HG03442 (cell line): ENCODE data around the gene PKP4.

Experiments used
- ATAC-seq: cut with Tn5 transposase; IDR thresholded peaks from one replicate; pipeline ENCODE4 v1.9.1; 2021; ENCODE audit warnings: mild to moderate bottlenecking, moderate library complexity; ENCODE audit not compliant: unreplicated experiment

PKP4 gene

DNA sequence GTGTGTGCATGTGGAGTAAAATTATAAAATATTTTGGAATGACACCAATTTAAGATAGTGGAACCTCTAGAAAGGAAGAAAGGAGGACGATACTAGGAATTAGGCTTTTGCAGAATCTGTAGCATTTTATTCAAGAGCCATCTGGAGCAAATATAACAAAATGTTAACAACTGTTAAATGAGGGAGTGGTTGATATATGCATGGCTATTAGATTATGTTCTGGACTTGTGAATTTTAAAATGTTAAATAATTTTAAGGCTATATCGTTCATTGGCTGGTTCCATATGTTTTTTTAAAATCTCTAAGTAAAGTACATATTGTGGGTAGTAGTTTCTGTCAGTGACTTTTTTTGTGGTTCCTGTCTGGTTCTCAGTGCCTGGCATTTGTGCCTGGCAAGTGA, 123.2 kb downstream of the PKP4 start:
- no peak for ATAC-seq

DNA sequence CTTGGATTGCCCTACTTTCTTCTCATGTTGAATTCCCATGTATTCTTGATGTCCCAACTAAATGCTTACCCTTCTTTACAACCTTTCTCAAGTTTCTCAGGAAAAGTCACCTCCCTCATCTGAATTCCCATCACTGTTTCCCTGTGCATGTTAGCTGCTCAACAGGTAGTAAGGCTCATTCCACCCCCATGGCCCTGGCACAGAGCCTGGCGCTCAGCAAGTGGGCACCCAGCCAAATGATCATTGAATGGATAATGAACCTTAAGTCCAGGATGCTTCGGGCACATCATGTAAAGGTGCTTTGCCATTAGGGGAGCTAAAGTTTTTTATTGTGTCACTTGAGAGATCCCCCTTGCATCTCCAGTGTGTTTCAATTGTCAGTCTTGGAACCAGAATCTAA, 124.0 kb downstream of the PKP4 start:
- no peak for ATAC-seq

DNA sequence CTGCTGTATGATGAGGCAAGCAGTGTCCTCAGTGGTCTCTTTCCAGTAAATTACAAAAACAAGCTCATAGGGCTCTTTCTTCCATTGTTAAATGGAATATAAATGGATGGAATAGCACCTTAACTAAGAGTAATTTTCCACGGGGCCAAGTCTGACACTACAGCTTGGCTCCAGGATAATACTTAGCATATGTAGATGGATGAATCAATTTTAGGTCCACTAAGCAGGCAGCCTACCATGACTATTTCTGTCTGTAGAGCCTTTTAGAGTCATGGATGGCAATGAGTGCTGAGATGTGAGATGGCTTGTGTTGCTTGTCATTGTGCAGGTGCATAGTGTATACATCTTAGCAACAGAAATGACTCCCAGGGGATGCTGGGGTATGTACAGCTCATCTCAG, 125.9 kb downstream of the PKP4 start:
- no peak for ATAC-seq

DNA sequence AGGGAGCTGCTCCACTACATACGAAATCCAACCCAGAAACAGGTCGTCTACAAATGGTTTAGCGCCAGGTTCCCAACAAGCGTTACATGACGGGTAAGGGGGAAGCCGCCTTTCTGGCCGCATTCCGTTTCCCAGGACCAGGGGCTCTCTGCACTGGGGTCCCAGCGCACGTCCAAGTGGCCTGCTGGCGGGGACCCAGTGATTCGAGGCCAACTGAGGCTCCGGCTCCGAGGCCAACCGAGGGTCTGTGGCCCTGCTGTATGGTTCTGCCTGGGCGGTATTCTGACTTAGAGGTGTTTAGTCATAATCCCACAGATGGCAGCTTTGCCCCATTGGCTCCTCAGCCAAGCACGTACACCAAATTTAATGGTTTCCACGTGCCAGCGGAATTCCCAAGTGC, 127.2 kb downstream of the PKP4 start:
- ATAC-seq: no peak

DNA sequence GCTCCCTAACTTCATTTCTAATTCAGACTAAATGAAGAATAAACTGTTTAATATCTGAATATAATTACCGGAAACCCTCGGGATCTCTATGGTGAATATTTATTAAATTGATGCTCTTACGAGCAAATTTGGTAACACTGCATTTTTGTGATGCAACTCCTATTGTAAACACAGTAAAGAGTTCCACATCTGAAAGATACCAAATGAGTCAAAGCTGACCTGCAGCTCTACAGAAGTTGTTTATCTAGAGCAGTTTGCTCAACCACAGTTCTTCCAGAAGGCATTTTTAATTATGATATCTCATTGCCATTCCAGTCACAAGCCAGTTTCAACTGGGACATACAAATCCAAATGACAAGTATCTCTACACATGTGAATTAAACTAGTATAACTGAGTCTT, 129.7 kb downstream of the PKP4 start:
- no peak for ATAC-seq

DNA sequence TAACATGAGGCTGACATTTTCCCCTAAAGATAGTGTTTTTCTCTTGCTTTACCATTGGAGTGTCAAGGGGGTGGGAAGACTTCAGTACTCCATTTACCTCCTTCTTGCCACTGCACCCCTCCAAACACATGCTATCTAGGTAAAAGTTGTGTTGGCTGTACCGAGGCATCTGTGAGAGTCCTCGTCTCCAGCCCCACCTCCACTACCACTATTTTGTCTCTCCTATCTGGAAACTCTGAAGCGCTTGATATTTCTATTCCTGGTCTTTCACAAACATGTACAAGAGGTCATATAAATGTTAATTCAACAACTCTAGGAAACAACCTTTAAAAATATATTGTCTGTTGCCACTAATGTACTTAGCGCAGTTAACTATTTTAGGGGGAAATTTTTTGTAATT, 132.6 kb downstream of the PKP4 start:
- no peak for ATAC-seq

DNA sequence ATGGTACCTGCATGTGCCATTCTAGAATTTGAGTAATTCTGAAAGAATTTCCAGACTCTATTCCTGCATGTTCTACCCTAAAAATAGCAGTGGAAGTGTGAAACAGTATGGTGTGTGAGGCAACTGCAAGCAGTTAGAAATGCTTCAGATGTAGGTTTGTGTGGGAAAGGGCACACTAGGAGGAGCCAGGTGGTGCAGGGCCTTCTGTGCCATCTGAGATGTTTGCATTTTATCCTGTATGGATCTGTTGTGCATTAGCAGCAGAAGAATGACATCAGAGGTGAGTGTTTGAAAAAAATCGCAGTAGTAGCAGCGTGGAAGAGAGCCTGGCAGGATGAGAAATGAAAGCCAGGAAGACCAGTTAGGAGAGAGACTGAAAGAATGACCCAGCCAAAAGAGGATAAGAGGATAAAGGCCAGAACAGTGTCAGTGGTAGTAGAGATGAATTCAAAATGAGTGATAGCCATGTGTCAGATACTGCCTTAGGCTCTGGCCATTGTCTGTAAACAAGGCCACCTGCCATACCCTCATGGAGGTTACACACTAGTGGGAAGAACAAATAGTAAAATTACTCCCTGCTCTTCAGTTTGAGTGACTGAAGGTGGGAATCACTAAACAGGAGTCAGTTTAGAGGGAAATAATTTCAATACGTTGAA, 142.2 kb downstream of the PKP4 start:
- ATAC-seq: no peak

DNA sequence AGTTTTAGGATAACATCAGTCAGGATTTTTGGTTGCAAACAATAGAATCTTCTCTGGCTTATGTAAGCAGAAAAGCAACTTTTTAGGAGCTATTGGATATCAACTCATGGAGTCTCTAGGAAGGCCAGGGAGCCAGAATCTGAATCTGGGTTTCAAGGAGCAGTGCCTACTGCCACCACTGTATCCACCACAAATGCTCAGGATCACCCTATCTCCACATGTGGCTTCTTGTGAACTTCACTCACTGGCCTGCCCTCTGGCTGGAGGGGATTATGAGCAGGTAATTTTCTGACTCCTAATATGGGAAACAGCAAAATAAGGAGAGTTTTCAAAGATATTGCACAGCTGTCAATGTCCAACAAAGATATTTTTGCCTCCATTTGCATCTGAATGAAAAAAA, 142.9 kb downstream of the PKP4 start:
- no peak for ATAC-seq

DNA sequence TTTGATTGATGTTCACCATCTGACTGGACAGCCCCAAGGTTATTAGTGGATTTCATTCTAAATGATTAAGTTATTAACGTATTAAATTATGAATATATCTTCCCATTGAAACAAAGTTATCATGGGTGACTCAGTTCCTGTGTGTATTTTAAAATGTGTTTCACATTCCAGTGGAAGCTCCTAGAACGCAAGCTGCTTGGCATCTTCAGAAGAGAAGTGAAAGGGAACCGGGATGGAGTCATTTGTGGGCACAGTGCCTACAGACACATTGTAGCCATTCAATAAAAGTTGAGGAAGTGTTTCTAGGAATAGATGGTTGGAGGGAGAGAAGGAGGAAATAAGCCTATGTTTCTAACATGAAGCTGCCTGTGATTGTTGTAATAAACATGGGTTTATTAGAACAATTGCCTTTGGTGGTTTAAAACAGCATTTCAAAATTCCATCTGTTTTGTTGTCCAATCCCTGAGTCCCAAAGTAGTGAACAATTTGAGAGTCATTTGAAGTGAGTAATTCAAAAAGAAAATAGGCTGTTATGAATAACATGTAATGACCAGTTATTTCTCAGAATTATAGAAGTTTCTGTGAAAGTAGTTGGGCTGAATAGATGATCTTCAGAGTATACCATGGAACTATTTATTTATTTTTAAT, 143.5 kb downstream of the PKP4 start:
- no peak for ATAC-seq

DNA sequence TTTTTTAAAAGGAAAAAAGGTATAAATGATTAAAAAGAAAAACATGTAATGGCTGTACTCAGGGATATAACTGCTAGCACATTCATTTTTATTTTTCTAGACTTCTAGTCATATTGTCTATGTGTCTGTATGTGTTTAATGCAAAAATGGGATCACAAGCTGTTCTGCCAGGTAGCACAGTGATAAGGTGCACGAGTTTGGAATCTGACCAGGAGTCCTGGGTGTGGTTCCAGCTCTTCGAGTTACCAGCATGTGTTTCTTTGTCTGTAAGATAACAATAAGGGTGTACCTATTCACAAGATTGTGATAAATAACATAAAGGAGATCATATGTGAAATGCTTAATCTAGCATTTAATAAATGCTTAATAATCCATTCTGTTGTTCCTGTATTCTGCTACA, 145.3 kb downstream of the PKP4 start:
- ATAC-seq: no peak

DNA sequence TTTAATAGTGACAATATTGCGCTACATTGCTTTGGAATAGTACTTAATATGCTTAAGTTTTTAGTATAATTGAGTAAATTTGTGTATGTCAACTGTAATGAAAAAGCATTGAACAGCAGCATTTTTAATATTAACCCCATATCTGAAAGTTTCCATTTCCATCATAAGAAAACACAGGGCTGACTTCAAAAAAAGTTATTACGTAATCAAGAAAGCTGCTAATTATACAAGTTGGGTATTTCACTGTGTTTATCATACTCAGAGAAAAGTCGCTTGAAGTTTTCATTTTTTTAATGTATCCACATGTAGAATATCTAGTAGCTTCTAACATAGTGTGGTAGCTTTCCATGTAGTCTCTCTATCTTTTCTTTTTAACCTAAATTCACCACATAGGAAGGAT, 146.5 kb downstream of the PKP4 start:
- ATAC-seq: no peak

DNA sequence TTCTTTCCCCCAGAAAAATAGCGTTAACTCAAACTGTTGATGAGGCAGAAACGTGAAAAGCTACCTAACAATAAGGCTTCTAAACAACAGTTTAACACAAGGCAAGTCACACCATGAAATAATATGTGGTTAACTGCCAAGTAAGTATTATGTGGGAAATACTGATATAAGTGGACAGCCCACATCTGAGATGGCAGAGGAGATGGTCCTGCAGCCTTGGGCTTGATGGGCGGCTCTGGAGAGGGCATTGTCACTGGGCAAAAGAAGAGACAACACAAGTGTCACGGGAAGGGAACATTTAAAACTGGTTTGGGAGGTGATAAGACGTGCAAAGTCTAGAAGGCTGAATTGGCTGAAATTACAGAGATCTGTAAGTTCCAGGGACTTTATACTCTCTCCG, 147.2 kb downstream of the PKP4 start:
- no peak for ATAC-seq

DNA sequence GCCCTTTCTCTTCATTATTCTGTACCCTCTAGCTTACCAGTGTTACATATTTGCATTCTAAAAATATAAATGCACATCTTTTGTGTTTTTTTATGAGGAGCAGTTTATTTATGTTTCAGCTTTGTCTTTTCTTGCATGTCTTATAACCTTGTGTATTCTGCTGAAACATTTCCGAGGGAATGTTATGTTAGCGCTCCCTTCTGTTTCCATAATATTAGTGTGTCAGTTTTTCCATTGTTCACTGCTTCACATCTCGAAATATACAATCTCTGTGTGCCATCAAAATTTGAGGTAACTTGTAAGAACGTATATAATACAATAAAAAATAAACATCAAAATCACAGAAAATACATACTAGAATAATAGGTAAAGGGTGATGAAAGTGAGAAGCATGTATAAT, 153.3 kb downstream of the PKP4 start:
- no peak for ATAC-seq

DNA sequence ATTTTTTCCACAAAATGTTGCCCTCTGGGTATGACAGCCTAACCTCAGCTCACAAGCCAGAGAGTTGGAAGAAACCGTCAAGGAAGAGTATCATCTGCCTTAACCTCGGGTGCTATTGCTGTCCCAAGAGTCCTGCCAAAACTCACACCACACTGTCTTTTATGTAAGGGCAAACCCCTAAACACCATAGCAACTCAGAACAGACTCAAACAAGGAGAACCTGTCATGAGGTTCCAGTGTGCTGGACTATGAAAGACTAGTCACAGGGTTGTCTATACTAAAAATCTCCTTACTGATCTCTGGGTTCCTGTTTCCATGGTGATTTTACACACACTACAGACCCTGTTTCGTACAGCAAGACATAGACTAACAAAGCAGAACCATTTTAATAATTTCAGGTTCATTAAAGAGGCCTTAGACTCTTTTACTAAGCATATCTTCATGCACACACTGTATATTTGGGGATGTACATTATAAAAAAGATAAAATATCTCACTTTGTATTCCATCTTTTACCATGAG, 159.8 kb downstream of the PKP4 start:
- peak; percentile 58 for ATAC-seq

DNA sequence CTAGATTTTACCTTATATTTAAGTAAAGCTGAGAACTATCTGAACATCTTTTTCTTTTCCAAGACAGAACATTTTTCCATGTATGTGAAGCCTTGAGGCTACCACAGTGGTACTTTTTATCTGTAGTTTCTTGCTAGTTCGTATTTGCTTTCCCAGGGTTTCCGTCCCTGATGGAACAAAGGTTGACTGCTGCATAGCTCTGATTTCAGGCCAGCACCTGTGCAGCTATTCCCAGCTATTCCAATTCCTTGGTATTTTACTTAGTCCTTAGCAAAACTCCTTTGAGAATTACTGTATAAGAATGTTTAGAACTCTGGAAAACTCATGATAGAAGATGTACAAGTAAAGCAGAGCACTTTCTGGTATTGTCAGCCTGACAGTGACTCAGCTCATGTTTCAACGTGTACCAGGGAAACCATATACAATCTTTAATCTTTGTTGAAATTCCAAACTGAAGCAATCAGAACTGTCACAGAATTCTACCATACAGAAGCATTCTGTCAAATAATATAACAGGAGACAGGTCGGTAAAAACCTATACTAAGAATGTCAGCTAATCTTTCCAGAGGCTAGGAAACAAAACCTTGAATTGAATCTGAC, 162.2 kb downstream of the PKP4 start:
- no peak for ATAC-seq

DNA sequence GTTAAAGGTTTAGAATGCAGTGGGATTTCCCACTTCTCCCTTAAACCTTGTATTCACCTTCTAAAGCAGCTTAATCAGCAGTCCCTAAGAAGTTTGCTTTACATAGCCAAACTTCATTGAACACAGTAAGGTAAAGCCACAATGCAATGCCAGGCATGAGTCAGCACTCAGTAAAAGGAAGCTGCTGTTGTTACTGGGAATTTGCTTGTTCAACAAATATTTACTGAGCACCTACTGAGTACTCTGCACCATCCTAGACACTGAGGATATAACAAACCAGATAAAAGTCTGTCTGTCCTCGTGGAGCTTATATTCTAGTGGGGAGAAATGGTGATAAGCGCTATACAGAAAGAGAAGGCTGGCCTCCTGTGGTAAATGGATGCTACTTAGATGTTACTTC, 162.7 kb downstream of the PKP4 start:
- ATAC-seq: peak; percentile 58

DNA sequence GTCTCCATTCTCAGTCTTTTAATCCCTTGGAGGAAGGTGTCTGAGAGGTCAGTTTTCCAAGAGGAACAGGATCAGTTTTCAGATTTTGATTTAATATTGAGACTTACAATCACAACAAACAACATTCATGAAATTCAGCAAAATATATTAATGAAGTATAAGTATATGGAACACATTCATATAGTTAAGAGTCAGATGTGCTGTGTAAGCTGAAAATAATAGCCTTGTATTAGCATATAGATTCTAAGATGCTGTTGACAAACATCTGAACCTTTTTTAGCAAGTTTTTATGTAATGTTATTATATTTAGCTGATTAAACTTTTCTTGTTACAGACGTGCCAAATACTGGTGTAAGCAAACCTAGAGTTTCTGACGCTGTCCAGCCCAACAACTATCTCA, 163.9 kb downstream of the PKP4 start:
- ATAC-seq: no peak

DNA sequence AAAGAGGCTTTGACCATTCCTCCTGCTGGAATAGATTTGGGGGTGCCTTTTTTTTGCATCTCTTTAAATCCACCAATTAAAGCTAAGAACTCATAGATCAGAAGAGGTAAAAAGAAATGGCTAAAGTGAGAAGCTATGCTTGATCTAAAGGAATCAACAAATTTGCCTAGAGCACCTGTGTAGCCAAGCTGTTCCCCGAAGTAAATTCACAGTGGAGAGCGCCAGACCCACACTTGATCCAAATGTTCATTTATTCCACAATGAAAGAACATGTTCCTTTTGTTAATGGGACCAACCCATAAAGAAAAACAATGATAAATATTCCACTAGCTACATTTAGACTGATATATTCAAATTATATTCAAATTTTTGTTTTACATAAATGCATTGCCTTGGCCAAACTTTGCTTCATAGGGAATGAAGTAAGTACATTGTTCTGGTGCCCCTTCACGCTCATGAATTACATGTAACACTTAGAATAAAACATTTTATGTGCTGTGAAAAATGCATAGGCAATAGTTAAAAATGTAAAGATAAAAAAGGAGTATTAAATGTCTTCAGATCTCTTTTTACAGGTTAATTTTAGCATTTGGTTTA, 167.4 kb downstream of the PKP4 start:
- ATAC-seq: no peak

DNA sequence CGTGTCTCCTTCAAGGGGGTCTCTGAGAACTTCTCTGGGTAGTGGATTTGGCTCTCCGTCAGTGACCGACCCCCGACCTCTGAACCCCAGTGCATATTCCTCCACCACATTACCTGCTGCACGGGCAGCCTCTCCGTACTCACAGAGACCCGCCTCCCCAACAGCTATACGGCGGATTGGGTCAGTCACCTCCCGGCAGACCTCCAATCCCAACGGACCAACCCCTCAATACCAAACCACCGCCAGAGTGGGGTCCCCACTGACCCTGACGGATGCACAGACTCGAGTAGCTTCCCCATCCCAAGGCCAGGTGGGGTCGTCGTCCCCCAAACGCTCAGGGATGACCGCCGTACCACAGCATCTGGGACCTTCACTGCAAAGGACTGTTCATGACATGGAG, 168.2 kb downstream of the PKP4 start:
- no peak for ATAC-seq

DNA sequence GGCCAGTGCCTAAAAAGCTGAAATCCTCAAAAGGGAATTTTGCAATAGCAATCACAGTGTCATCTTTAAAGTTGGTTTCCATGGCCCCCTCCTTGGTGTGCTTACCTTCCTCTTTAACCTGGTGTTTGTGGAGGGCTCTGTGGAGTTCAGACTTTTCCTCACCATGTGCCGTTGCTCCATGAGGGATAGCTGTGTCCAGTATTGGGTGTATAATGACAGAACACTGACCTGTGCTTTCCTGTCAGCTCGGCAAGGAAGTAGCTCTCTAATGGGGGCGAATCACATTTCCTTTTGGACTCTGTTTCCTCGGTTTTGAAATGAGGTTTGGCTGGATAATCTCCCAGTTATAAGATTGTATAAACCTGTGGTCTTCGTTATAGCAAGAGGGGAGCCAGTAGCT, 172.4 kb downstream of the PKP4 start:
- no peak for ATAC-seq

DNA sequence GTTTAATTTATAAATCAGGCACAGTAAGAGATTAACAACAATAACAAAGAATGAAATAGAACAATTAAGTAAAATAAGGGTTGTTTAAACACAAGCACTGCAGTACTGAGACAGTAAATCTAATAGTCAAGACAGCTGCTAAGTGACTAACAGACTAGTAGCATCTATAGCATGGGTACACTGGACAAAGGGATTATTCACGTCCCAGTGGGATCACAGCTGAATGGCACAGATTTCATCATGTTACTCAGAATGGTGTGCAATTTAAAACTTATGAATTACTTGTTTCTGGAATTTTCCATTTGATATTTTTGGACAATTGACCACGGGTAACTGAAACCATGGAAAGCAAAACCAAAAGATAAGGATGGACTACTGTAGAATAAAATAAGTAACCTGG, 176.5 kb downstream of the PKP4 start:
- ATAC-seq: no peak

DNA sequence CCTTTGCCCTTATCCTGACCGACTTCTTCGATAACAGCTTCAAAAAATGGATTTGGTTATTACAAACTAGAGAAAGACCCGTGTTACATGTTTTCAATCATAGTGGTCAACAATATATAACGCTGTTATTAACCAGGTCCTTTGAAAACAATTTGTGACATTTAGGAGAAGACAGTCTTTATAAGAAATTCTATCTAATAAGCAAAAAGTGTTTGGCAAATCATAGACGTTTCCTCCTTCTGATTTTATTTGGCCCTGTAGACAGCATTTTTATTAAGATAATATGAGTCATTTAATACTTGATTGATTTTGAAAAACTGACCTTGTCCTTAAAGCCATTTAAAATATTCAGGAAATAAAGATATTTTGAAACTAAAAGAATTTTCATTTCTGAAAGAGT, 177.9 kb downstream of the PKP4 start:
- no peak for ATAC-seq
